Activated CD8-positive, alpha-beta T cell treated with anti-CD3 and anti-CD28 coated beads for 36 hours (primary cell): ENCODE results near the gene EPHB1. TPM values are rescaled to one million over a fixed set of nuclear protein-coding genes. Genes with fewer than 3 reads are reported as not detected.

ENCODE experiments used
- ATAC-seq: fragments of 200-7000 bp; cut with Tn5 transposase; one replicate; pipeline ENCODE4 v1.10.0; 2021; ENCODE audit warnings: mild to moderate bottlenecking, moderate library complexity
- CTCF ChIA-PET: fragments of 350-600 bp; sonication (Branson Sonifier 250); formaldehyde crosslinking; loops from one replicate; lab custom pipeline; 2021; ENCODE audit warnings: antibody characterized with exemption; lab: Charles Lee
- POLR2A ChIA-PET: fragments of 350-600 bp; sonication (Branson Sonifier 250); formaldehyde crosslinking; loops from one replicate; lab custom pipeline; 2021; ENCODE audit warnings: antibody characterized with exemption; lab: Charles Lee
- DNase-seq: peaks from one replicate; pipeline ENCODE4 v3.0.0-alpha.2; 2020
- H3K27ac Mint-ChIP-seq: one replicate; pipeline ENCODE4 v1.8.0; 2021; ENCODE audit warnings: mild to moderate bottlenecking, mixed read lengths
- H3K27me3 Mint-ChIP-seq: one replicate; pipeline ENCODE4 v1.8.0; 2021; ENCODE audit warnings: mixed read lengths
- H3K36me3 Mint-ChIP-seq: one replicate; pipeline ENCODE4 v1.8.0; 2021; ENCODE audit warnings: low read depth, mixed read lengths
- H3K4me1 Mint-ChIP-seq: one replicate; pipeline ENCODE4 v1.8.0; 2021; ENCODE audit warnings: low read depth, mixed read lengths
- H3K4me3 Mint-ChIP-seq: one replicate; pipeline ENCODE4 v1.8.0; 2021; ENCODE audit warnings: mild to moderate bottlenecking, moderate library complexity, mixed read lengths
- H3K9me3 Mint-ChIP-seq: one replicate; pipeline ENCODE4 v1.8.0; 2021; ENCODE audit warnings: mixed read lengths
- CTCF ChIP-seq: fragments of 200-600 bp; IDR thresholded peaks from one replicate; pipeline ENCODE4 v1.8.0; 2022; ENCODE audit warnings: antibody characterized with exemption, mild to moderate bottlenecking
- intact Hi-C: fragments of 100-400 bp; cut with micrococcal nuclease; formaldehyde crosslinking; loops from one replicate; pipeline ENCODE4 v1.10.0; 2022
- total RNA-seq, 2 experiments: library from RNA; stranded (reverse); gene quantifications; one replicate each; pipeline ENCODE4 v1.2.3, GENCODE V29; 2021

Gene EPHB1
- total RNA-seq, 2 experiments from 2014 or later: 0.78 TPM; not detected in 1

- POLR2A ChIA-PET: no interaction called here
Observed at GRCh38 chr3:134901461-134901860, 106.4 kb downstream of the EPHB1 start.

GRCh38 chr3:134903837-134904236, 108.8 kb downstream of the EPHB1 start:
- Mint-ChIP-seq H3K36me3 (no peaks in the 10 kb centered on the region), H3K4me1 (peaks cover 5% of the 10 kb centered on the region), H3K27ac (no peak overlapping the region), H3K9me3 (no peaks in the 10 kb centered on the region), H3K4me3 (no peak overlapping the region), H3K27me3 (peaks cover 7% of the 10 kb centered on the region)
- intact Hi-C loops: no loop called here
- CTCF ChIA-PET: no interaction called here
- DNase-seq (no peak), ATAC-seq (no peak)
- no peak for TF ChIP-seq CTCF
- POLR2A ChIA-PET: no interaction called here

More at GRCh38 chr3:134901461-134901860, 106.4 kb downstream of the EPHB1 start:
- Mint-ChIP-seq H3K4me1 (peaks cover 5% of the 10 kb centered on the region), H3K4me3 (no peak overlapping the region), H3K9me3 (no peaks in the 10 kb centered on the region), H3K27ac (no peak overlapping the region), H3K36me3 (no peaks in the 10 kb centered on the region), H3K27me3 (peaks cover 7% of the 10 kb centered on the region)
- CTCF ChIA-PET: no interaction called here
- intact Hi-C loops: no loop called here
- DNase-seq (no peak), ATAC-seq (no peak)
- no peak for TF ChIP-seq CTCF

- TF ChIP-seq CTCF: no peak
- Mint-ChIP-seq H3K36me3 (no peaks in the 10 kb centered on the region), H3K27me3 (peaks cover 7% of the 10 kb centered on the region), H3K9me3 (no peaks in the 10 kb centered on the region), H3K4me1 (peaks cover 5% of the 10 kb centered on the region), H3K27ac (no peak overlapping the region), H3K4me3 (no peak overlapping the region)
- intact Hi-C loops: no loop called here
- ChIA-PET CTCF (no interaction called here), POLR2A (no interaction called here)
- DNase-seq (peak; percentile 58), ATAC-seq (peak; percentile 47)
Observed at GRCh38 chr3:134904241-134904771, 109.2 kb downstream of the EPHB1 start.

- POLR2A ChIA-PET: no interaction called here
- no peaks in the 10 kb centered on the region for H3K9me3 Mint-ChIP-seq
- intact Hi-C loops: no loop called here
- H3K36me3 Mint-ChIP-seq: no peaks in the 10 kb centered on the region
- ATAC-seq (no peak), DNase-seq (no peak)
- peaks cover 7% of the 10 kb centered on the region for H3K27me3 Mint-ChIP-seq
- no peak for TF ChIP-seq CTCF
- no peak overlapping the region for H3K4me3 Mint-ChIP-seq
- no peak overlapping the region for H3K27ac Mint-ChIP-seq
- H3K4me1 Mint-ChIP-seq: peaks cover 5% of the 10 kb centered on the region
- CTCF ChIA-PET: no interaction called here
Observed at GRCh38 chr3:134904776-134905646, 110.0 kb downstream of the EPHB1 start.

- intact Hi-C loops: no loop called here
- no peak overlapping the region for H3K27ac Mint-ChIP-seq
- no peaks in the 10 kb centered on the region for H3K36me3 Mint-ChIP-seq
- no peak overlapping the region for H3K4me3 Mint-ChIP-seq
- ATAC-seq (no peak), DNase-seq (no peak)
- ChIA-PET POLR2A (no interaction called here), CTCF (no interaction called here)
- peaks cover 5% of the 10 kb centered on the region for H3K4me1 Mint-ChIP-seq
- H3K27me3 Mint-ChIP-seq: peaks cover 6% of the 10 kb centered on the region
- TF ChIP-seq CTCF: no peak
- no peaks in the 10 kb centered on the region for H3K9me3 Mint-ChIP-seq
Observed at GRCh38 chr3:134905647-134905935, 110.5 kb downstream of the EPHB1 start.
